Mesenchymal stem cell (in vitro differentiated cells and primary cell): Measurements from ENCODE around the gene GAREM1. TPM values are rescaled to one million over a fixed set of nuclear protein-coding genes. Genes with fewer than 3 reads are reported as not detected.

Experiments
- DNase-seq: peaks from one replicate; pipeline ENCODE4 v3.0.0-alpha.2; 2013
- H2AFZ ChIP-seq: one replicate; pipeline ENCODE4 v1.6.1; 2013; ENCODE audit warnings: low read depth, mild to moderate bottlenecking, control low read depth, inconsistent platforms, low read length, moderate library complexity
- H2AK5ac ChIP-seq: 2 replicates; pipeline ENCODE4 v1.6.1; 2013; ENCODE audit warnings: low read length, moderate library complexity, mild to moderate bottlenecking, inconsistent platforms; ENCODE audit not compliant: severe bottlenecking
- H2BK120ac ChIP-seq: one replicate; pipeline ENCODE4 v1.6.1; 2013; ENCODE audit warnings: low read depth, mild to moderate bottlenecking, inconsistent platforms, low read length, moderate library complexity
- H2BK12ac ChIP-seq, 2 experiments: one replicate each; pipeline ENCODE4 v1.6.1; 2013; ENCODE audit warnings: inconsistent platforms in 2 of 2, low read length in 2 of 2, mild to moderate bottlenecking in 2 of 2, moderate library complexity in 2 of 2, control low read depth in 1 of 2
- H2BK15ac ChIP-seq: one replicate; pipeline ENCODE4 v1.6.1; 2013; ENCODE audit warnings: mild to moderate bottlenecking, low read depth, inconsistent platforms; ENCODE audit not compliant: poor library complexity, severe bottlenecking
- H2BK5ac ChIP-seq: 2 replicates; pipeline ENCODE4 v1.6.1; 2013; ENCODE audit warnings: low read depth, mild to moderate bottlenecking, low read length, control low read depth, inconsistent platforms; ENCODE audit not compliant: poor library complexity, severe bottlenecking
- H3K14ac ChIP-seq, 2 experiments: one replicate each; pipeline ENCODE4 v1.6.1; 2013; ENCODE audit warnings: inconsistent platforms in 2 of 2, low read length in 2 of 2, control low read depth in 1 of 2, mild to moderate bottlenecking in 1 of 2, moderate library complexity in 1 of 2
- H3K18ac ChIP-seq, 2 experiments: one replicate each; pipeline ENCODE4 v1.6.1; 2013; ENCODE audit warnings: inconsistent platforms in 2 of 2, low read length in 2 of 2, control low read depth in 1 of 2, low read depth in 1 of 2, mild to moderate bottlenecking in 1 of 2
- H3K23ac ChIP-seq, 2 experiments: one replicate each; pipeline ENCODE4 v1.6.1; 2013; ENCODE audit warnings: inconsistent platforms in 2 of 2, low read length in 2 of 2, mild to moderate bottlenecking in 2 of 2, moderate library complexity in 2 of 2, control low read depth in 1 of 2
- H3K27ac ChIP-seq: 2 replicates; pipeline ENCODE4 v1.5.1; 2013; ENCODE audit warnings: mild to moderate bottlenecking, moderate library complexity, low read length, control low read depth, inconsistent platforms; ENCODE audit not compliant: poor library complexity, severe bottlenecking
- H3K27me3 ChIP-seq, 2 experiments: 2 replicates each; pipeline versions ENCODE4 v1.6.1 to v1.7.0; 2013; ENCODE audit warnings: low read length in 2 of 2, mild to moderate bottlenecking in 2 of 2, moderate library complexity in 2 of 2, control low read depth in 1 of 2, inconsistent platforms in 1 of 2; ENCODE audit not compliant: control insufficient read depth in 1 of 2, insufficient read depth in 1 of 2
- H3K36me3 ChIP-seq, 2 experiments: 2 replicates each; pipeline versions ENCODE4 v1.6.1 to v1.7.0; 2013; ENCODE audit warnings: low read length in 2 of 2, control low read depth in 1 of 2, inconsistent platforms in 1 of 2, low read depth in 1 of 2, mild to moderate bottlenecking in 1 of 2; ENCODE audit not compliant: insufficient read depth in 2 of 2, control insufficient read depth in 1 of 2
- H3K4ac ChIP-seq, 2 experiments: one replicate each; pipeline ENCODE4 v1.6.1; 2013; ENCODE audit warnings: inconsistent platforms in 2 of 2, low read length in 2 of 2, mild to moderate bottlenecking in 2 of 2, moderate library complexity in 2 of 2, control low read depth in 1 of 2, low read depth in 1 of 2
- H3K4me1 ChIP-seq: 2 replicates; pipeline ENCODE4 v1.6.1; 2013; ENCODE audit warnings: low read depth, low read length, control low read depth; ENCODE audit not compliant: control insufficient read depth, insufficient read depth
- H3K4me2 ChIP-seq: 2 replicates; pipeline ENCODE4 v1.6.1; 2013; ENCODE audit warnings: low read length, mild to moderate bottlenecking, inconsistent platforms; ENCODE audit not compliant: poor library complexity, severe bottlenecking
- H3K4me3 ChIP-seq, 2 experiments: 2 replicates each; pipeline versions ENCODE4 v1.5.1 to v1.7.0; 2013; ENCODE audit warnings: low read length in 2 of 2, mild to moderate bottlenecking in 2 of 2, control low read depth in 1 of 2, low read depth in 1 of 2; ENCODE audit not compliant: insufficient read depth in 1 of 2
- H3K79me1 ChIP-seq: replicated peaks from 2 replicates; pipeline ENCODE4 v1.6.1; 2013; ENCODE audit warnings: mild to moderate bottlenecking, control low read depth, low read length, inconsistent platforms; ENCODE audit not compliant: poor library complexity, severe bottlenecking
- H3K9ac ChIP-seq: 2 replicates; pipeline ENCODE4 v1.7.0; 2013; ENCODE audit warnings: mild to moderate bottlenecking, low read length, moderate library complexity
- H3K9me3 ChIP-seq: 2 replicates; pipeline ENCODE4 v1.7.0; 2013; ENCODE audit warnings: mild to moderate bottlenecking, low read length; ENCODE audit not compliant: control insufficient read depth
- H4K8ac ChIP-seq: one replicate; pipeline ENCODE4 v1.6.1; 2013; ENCODE audit warnings: inconsistent platforms, mild to moderate bottlenecking, low read length, moderate library complexity
- H4K91ac ChIP-seq: one replicate; pipeline ENCODE4 v1.6.1; 2013; ENCODE audit warnings: mild to moderate bottlenecking, low read length, inconsistent platforms
- WGBS: methylation state at CpG from one replicate; pipeline ENCODE4 v1.1.7; 2013; ENCODE audit warnings: mixed read lengths; 5-methylcytosine and 5-hydroxymethylcytosine counted together
- polyA plus RNA-seq, 2 experiments: library from polyadenylated mRNA; stranded (reverse); fragments of 200-250 nt; gene quantifications; one replicate each; pipeline ENCODE4 v1.2.3, GENCODE V29; 2013

Gene GAREM1
- polyA plus RNA-seq (2013, experiment 1 of 2): 4.6 TPM
- 4.8 TPM for polyA plus RNA-seq (2013, experiment 2 of 2)

DNA sequence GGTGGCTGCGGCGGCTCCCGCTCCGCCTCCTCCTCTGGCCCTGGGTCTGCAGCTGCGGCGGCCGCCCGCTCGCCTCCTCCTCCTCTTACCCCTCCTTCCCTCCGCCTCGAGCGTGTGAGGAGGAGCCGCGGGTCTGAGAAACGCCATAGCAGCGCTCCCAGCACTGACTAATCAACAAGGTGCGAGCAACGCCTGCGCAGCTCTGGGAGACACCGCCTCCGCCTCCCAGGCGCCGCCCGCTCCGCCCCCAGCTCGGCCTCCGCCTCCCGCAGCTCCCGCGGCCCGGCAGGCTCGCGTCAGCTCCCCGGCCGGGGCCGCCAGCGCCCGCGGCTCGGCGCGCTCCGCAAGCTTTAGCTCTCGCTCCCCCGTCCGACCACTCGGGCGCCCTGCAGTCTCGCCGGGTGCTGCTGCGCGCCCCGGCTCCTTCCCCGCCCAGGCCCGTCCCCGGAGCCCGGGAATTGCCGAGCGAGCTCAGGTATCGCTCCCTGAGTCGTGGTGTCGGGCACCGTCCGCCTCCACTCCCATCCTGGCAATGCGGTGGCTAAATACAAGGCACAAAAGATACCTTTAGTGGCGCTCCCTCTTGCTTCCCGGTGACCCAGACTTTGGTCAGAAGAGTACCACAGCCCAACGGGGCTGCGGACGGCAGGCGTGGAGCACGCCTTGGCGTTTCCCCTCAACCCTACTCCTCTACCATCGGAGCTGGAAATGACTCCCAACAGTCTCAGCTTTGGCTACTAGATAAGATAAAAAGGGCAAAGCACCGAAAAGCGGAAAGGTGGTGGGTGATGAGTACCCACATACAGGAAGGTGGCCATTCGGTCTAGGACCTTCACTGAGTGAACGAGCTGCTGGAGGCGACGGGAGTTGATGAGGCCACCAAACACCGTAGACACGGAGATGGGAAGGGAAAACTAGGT, at the start of gene GAREM1:
GAREM1 (minus strand) TSS at position 169 of the 920 bp plus-strand sequence. CDS start 454 bp downstream, outside the sequence.
- Histone ChIP-seq H4K91ac (peak within 1 kb of the TSS; percentile 53), H3K18ac (peak within 1 kb of the TSS; percentile 52 to 92), H2BK12ac (peak within 1 kb of the TSS; percentile 80 to 93), H2AFZ (peak within 1 kb of the TSS; percentile 87), H3K9me3 (no peaks in the 10 kb centered on the region), H3K4ac (peak within 1 kb of the TSS in 1 of 2 experiments; percentile 86), H3K36me3 (no peaks in the 10 kb centered on the region), H3K79me1 (peaks cover 5% of the 10 kb centered on the region), H3K27me3 (peaks cover 0 to 4% of the 10 kb centered on the region in 2 experiments), H3K23ac (peak within 1 kb of the TSS in 1 of 2 experiments; percentile 83), H2BK15ac (peak within 1 kb of the TSS; percentile 45), H3K9ac (peak within 1 kb of the TSS; percentile 82), H3K4me2 (peak within 1 kb of the TSS; percentile 92), H3K14ac (peak within 1 kb of the TSS in 1 of 2 experiments; percentile 97), H2BK5ac (no peak within 1 kb of the TSS), H3K4me3 (peak within 1 kb of the TSS; percentile 84 to 89), H4K8ac (peak within 1 kb of the TSS; percentile 65), H2BK120ac (no peak within 1 kb of the TSS), H3K4me1 (peaks cover 7% of the 10 kb centered on the region), H2AK5ac (no peak within 1 kb of the TSS), H3K27ac (peak within 1 kb of the TSS; percentile 27)
- WGBS: under 1% methylated on average over 72 of the region's 82 CpGs
- DNase-seq: peak; percentile 99

DNA sequence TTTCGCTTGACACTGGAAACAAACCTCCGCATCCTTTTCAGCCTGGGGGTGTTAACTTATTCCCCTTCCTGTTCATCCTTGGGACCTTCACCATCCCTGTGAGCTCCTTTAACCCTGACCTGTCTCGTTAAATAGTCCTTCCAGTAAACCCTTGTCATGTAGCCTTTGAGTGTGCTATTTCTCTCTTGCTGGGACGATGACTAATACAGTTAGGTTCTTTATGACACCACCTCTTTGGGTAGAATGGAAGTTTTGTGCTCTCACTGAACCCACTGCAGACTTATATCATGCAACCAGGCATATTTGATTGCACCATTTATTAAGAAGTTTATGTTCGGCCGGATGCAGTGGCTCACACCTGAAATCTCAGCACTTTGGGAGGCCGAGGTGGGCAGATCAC, 40.5 kb upstream of the GAREM1 start:
- Histone ChIP-seq H2BK120ac (no peak overlapping the region), H3K9ac (no peak overlapping the region), H2BK15ac (no peak overlapping the region), H2BK5ac (no peak overlapping the region), H3K23ac (no peak overlapping the region), H4K91ac (no peak overlapping the region), H3K18ac (no peak overlapping the region), H3K4me1 (no peaks in the 10 kb centered on the region), H3K4ac (no peak overlapping the region), H3K4me3 (no peak overlapping the region), H3K36me3 (no peaks in the 10 kb centered on the region), H4K8ac (no peak overlapping the region), H3K27me3 (no peaks in the 10 kb centered on the region), H3K14ac (no peak overlapping the region), H2AFZ (no peak overlapping the region), H3K79me1 (no peaks in the 10 kb centered on the region), H3K9me3 (no peaks in the 10 kb centered on the region), H2BK12ac (no peak overlapping the region), H2AK5ac (no peak overlapping the region), H3K4me2 (no peak overlapping the region), H3K27ac (no peak overlapping the region)
- 94% methylated on average over 7 of the region's 7 CpGs for WGBS
- no peak for DNase-seq

DNA sequence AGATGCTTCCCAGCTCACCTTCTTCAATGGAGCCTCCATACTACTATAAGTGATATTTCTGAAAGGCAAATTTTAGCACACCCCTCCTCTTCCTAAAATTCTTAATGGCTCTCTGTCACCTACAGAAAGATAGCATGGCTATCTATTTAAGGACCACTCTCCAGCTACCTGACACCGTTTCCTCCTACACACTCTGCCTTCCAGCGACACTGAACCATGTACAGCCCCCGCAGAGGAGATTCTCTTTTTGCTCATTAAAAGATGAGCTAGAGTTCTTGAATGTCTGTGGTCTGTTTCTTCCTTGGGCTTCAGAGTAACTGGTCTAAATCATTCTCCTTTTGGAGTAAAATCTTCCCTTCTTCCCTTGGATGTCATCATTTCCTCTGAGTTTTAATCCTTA, 38.4 kb upstream of the GAREM1 start:
- Histone ChIP-seq H2AFZ (no peak overlapping the region), H3K27me3 (no peaks in the 10 kb centered on the region), H3K14ac (no peak overlapping the region), H3K4me2 (no peak overlapping the region), H2BK15ac (no peak overlapping the region), H3K23ac (no peak overlapping the region), H2BK5ac (no peak overlapping the region), H3K9ac (no peak overlapping the region), H2AK5ac (no peak overlapping the region), H4K8ac (no peak overlapping the region), H3K27ac (no peak overlapping the region), H2BK120ac (no peak overlapping the region), H2BK12ac (no peak overlapping the region), H3K9me3 (no peaks in the 10 kb centered on the region), H4K91ac (no peak overlapping the region), H3K4me3 (no peak overlapping the region), H3K4ac (no peak overlapping the region), H3K36me3 (no peaks in the 10 kb centered on the region), H3K4me1 (no peaks in the 10 kb centered on the region), H3K79me1 (no peaks in the 10 kb centered on the region), H3K18ac (no peak overlapping the region)
- no CpG with 5 or more reads among the region's 3 CpGs for WGBS
- DNase-seq: no peak

DNA sequence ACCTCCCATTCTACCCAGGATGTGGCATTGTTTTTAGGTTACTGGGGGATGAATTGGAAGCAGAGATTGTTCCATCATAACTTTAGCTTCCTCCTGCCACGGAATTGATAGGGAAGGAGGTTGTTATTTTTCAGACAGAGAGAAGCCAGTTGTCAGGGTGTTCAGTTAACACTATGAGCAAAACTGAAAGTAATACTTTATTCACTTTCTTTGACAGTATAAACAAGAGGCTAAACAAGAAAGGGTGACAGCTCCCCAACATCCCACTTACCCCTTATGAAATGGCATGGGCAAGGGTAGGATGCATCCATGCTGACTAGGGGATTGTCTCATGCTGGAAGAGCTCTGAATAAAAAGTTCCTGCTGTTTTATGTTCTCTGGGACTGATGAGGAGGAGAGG, 36.4 kb upstream of the GAREM1 start:
- DNase-seq: no peak
- WGBS: no CpG with 5 or more reads among the region's 1 CpG
- no peak overlapping the region for H2BK12ac ChIP-seq
- H2BK15ac ChIP-seq: no peak overlapping the region
- no peaks in the 10 kb centered on the region for H3K27me3 ChIP-seq
- no peak overlapping the region for H4K91ac ChIP-seq
- H3K4ac ChIP-seq: no peak overlapping the region
- no peak overlapping the region for H3K18ac ChIP-seq
- H3K36me3 ChIP-seq: no peaks in the 10 kb centered on the region
- H3K9ac ChIP-seq: no peak overlapping the region
- no peaks in the 10 kb centered on the region for H3K9me3 ChIP-seq
- no peak overlapping the region for H3K4me2 ChIP-seq
- H3K27ac ChIP-seq: no peak overlapping the region
- H3K4me3 ChIP-seq: no peak overlapping the region
- H2BK120ac ChIP-seq: no peak overlapping the region
- H2AFZ ChIP-seq: no peak overlapping the region
- no peak overlapping the region for H2BK5ac ChIP-seq
- H3K4me1 ChIP-seq: no peaks in the 10 kb centered on the region
- H4K8ac ChIP-seq: no peak overlapping the region
- no peak overlapping the region for H3K23ac ChIP-seq
- no peak overlapping the region for H2AK5ac ChIP-seq
- H3K79me1 ChIP-seq: no peaks in the 10 kb centered on the region
- H3K14ac ChIP-seq: no peak overlapping the region
